CD4-positive, alpha-beta T cell treated with Interleukin-17A for 1 hour (primary cell): ENCODE measurements around the gene MYO10.

Source experiments
- DNase-seq: peaks from one replicate; pipeline ENCODE4 v3.0.0-alpha.2; 2020

The MYO10 gene

DNA sequence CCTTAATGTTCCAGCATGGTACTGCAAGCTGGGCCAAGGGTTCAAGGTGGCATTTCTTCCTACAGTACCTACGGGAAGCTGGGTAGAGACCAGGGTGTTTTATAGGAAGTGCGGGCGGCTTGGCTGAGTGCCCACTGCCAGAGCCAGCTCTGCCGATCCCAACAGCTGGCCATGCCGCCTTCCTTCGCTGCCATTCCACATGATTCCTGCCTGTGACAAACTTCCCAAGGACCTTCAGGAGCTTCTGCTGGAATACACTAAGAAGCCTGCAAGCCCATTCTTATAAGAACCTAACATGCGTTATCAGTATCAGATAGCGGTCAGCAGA is 22.0 kb downstream of the MYO10 start:
- DNase-seq = no peak

DNA sequence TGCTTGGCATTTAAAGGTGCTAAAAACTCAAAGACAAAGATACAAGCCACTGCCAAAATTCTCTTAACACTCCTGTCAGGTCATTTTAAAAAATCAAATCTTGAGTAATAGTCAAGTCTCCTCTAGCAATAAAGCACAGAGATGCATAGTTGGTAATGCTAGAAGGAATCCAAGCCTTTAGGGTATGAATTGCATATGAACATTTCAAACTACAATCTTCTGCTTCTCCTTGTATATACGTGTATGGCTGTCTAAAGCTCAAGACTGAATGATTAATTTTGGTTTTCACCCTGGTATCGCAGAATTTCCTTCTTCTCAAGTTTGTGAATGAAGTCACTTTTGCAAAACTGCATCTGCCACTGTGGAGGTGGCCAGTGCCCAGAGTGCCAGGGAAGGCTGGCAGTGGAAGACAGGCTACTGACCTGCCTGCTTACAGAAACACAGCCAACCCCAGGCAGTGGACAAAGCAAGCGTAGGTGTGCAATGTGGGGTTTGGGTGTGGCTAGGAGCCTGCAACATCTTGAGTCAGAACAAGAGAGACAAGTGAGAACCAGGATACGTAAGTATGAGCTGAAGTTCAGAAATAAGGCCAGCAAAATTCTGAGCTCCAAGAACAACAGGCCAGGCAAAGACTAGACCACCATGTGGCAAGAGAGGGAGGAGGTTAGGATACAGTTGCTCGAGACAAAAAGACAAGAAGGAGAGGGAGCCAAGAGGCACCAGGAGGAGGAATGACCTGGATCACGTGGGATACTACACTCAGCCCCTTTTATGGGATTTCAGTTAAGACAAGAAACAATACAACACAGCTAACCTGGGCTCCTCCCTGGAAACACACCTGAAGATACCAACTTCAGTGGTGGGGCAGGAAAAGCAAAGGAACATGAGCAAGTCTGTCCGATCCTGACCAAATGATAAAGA is 22.6 kb downstream of the MYO10 start:
- DNase-seq = no peak

DNA sequence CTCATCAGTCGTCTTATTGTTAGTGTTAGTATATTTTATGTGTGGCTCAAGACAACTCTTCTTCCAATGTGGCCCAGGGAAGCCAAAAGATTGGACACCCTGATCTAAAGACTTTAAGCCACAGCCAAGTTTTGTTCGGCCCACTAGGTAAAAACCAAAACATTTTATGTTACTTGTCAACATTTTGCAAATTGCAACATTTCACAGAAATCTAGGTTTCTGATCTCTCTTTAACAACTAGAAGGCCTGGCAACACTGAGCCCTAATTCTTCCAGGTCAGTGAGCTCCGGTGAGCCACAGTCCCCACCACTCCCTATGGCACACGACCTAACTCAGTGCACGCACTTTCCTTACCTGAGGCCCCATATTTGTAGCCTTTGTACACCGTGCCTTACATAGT is 24.0 kb downstream of the MYO10 start:
- DNase-seq = no peak

DNA sequence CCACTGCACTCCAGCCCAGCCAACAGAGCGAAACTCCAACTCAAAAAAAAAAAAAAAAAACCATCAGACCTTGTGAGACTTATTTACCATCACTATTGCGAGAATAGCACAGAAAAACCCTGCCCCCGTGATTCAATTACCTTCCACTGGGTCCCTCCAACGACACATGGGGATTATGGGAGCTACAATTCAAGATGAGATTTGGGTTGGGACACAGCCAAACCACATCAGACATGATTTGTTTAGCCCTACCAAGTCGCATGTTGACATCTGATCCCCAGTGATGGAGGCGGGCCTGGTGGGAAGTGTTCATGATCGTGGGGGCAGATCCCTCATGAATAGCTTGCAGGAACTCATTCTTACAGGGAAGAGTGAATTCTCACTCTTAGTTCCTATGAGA is 26.6 kb downstream of the MYO10 start:
- DNase-seq = no peak

DNA sequence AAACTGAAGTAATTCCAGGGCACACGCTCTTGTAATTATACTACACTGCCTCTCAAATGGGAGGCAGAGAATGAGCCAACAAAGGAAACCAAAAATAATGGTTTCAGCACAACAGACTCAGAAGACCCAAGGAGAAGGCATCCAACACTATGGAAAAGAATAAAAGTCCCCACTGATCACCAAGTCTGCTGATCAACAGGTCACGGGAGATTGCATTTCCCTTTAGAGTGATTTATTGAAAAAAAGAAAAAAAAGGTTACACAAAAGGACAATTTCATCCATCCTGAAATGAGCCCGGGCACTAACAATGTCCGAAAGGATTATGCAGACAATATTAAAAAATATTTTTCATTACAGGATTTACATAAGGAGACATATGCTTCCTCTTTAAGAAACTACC is 28.8 kb downstream of the MYO10 start:
- no peak for DNase-seq

DNA sequence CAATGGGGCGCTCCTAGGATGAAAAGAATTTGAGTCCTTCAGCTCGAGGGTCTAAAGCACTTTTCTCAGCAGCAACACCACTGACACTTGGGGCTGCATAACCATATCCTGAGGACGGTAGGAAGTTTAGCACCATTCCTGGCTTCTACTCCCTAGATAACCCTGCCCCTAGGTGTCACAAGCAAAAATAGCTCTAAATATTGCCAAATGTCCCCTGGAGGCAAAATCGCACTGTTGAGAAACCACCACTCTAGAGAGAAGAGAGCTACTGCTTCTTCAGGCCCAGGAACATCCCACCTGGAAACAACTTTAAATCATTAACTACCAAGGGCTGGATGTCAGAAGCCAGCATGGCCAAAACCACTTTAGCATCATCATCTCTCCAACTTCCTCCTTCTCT is 29.8 kb downstream of the MYO10 start:
- no peak for DNase-seq

DNA sequence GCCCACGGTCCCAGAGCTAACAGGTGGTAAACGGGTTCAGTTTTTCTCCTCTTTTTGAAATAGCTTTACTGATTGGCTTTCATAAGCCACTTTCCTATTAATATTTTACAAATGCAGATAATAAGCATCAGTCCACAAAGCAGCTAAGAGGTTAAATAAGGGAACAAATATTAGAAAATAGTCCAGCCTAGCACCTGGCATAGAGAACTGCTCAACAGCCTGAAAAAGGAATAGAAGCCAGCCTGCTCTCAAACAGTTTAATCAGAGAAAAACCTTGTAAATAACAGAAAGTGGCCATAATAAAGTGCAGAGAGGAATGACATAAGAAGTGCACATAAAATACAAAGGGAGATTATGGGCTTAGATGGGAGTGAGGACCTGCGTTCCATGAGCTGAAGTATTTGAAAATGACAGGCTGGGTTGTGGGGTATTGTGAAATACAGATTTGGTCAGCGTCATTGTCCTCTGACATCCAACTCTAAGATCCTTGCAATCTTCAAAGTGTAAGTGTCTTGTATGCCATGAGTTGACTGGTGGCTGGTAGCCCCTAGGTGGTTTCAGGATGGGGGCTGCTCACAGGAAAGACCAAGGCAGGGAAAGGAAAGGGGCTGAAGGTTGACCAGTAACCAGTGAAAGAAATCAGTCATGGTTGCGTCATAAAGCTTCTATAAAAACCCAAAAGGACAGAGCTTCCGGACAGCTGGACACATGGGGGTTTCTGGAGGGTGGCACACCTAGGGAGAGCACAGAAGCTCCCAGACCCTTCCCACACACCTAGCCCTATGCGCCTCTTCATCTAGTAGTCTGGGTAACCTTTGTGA is 32.4 kb downstream of the MYO10 start:
- DNase-seq = no peak

DNA sequence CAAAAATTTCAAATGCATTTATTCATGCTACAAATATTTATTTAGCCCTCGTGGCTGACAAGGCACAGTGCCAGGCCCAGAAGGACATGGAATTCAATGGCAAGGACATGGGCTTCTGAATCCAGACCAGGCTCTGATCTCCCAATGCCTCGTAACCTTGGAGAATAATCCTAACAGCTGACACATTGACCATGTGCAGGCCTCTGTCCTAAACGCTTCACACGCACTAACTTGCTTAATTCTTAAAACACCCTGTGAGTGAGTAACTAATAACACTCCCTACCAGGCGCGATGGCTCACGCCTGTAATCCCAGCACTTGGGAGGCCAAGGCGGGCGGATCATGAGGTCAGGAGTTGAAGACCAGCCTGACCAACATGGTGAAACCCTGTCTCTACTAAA is 33.2 kb downstream of the MYO10 start:
- no peak for DNase-seq

DNA sequence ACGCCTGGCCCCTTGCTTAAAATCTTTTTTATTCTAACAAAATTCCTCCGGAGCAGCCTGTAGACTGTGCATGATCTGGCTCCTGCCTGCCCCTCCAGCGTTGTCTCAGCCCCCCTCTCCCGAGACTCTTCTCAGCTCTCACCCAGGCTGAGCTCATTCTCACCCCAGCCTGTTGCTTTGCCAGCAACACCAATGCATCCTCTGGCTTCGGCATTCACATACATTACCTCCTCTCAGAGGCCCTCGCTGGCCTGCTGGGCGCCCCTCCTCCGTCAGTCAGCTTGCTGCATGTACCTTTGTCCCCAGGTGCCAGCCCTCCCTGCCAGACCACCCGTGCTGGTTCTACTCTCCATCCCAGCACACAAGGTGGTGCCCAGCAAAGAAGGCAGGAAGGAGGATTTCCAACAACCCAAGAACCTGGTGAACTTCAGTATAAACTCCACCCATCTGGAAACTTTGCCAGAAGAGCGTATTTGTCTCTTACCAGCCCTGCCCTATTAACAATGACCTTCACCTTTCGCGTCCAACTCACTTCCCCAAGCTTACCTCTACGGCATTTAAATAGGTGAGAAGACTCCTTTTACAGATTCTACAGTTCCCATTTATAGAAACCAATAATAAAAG is 35.0 kb downstream of the MYO10 start:
- DNase-seq = no peak

DNA sequence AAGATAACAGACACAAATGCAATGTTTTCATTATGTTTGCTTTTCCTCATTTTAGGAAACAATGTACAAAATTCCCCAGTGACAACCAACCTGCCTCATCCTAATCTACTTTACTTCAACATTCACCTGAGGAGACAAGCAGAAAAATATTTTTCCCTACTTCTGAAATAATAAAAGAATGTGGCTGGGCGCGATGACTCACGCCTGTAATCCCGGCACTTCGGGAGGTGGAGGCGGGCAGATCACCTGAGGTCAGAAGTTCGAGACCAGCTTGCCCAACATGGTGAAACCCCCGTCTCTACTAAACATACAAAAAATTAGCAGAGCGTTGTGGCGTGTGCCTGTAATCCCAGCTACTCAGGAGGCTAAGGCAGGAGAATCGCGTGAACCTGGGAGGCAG is 36.9 kb downstream of the MYO10 start:
- DNase-seq = no peak

DNA sequence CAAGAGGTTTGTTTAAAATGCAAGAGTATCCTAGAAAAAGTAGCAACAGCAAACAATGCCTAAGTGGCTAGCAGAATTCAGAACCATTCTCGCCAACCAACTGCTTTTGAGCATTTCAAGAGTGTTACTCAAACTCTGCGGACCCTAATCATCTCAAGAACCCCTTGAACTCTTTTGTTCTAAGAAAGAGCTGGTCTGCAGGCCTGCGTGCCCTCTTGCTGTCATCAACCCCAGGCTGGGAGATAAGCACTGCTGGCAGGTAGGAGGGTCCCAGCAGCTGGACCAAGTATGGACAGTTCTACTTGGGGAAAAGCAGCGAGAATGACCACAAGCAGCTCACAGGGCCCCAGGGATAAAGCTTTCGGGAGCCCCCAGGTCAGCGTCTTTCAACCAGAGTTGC is 38.3 kb downstream of the MYO10 start:
- DNase-seq = no peak

DNA sequence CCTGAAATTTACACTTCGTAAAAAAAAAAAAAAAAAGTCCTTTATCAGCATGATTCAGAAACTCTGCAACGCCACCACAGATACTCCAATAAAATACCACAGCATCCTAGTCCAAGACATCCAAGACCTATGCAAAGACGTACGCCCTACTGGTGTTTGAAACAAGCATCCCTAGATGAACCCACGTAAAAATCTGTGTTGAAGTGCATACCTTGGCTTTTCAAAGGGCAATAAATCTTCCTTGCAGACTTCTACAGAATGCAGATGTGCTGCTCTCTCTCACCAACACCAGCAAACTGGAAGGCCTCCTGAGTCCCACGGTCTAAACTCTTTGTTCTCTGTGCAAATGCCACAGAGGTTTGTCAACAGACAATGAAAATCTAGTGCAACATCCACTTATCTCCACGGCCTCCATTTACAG is 38.8 kb downstream of the MYO10 start:
- DNase-seq = no peak

DNA sequence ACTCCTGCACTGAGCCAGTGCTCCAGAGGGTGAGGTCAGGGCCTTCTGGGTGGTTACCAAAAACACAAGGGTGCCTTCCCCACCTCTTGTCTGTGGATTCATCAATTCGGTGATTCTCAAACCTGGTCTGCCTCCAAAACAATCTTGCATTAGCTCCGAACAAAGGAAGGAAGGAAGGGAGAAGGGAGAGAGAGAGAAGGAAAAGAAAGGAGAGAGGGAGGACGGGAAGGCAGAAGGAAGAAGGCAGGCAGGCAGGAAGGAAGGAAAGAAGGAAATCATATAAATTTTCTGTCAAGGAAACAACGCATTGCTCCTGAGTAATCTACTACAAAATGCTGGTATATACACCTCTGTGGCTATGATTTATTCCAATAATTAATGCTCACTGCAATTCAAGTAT is 39.3 kb downstream of the MYO10 start:
- DNase-seq = no peak

DNA sequence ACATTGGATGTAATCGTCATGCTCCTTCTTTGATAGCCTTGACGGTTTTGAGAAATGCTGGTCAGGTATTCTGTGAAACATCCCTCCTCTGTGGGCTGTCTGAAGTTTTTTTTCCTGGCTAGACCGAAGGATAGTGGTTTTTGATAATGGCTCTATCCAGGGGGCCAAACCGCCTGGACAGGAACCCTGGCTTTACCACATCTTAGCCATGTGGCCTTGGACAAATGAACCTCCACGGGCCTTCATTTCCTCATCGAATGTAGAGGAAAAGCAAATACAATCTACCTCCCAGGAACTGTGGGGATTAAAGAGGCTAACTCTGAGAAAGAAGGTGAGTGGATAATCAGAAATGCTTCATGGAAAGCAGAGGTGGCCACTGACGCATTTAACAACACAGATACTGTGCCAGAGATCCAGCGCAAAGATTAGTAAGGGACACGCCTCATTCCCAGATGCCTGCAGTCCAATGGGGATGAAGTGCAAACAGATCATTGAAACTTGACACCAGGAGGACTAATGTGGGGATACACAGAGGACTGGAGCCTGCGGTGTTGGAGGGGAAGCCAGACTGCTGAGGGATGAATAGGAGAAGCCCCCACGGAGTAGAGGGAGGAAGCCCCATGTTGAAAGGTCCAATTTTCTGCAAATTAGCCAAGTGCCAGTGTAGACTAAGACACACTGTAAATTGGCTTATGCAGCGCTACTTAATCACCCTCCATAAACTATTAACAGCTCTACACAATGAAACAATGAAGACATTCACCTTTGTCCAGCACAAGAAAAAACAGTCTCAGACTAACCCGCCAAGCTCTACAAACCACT is 41.6 kb downstream of the MYO10 start:
- no peak for DNase-seq

DNA sequence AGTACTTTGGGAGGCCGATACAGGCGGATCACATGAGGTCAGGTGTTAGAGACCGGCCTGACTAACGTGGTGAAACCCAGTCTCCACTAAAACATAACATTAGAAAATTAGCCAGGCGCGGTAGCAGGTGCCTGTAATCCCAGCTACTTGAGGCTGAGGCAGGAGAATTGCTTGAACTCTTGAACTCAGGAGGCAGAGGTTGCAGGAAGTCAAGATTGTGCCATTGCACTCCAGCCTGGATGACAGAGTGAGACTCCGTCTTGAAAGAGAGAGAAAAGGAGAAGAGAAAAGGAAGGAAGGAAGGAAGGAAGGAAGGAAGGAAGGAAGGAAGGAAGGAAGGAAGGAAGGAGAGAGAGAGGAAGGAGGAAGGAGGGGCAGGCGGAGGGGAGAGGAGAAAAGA is 45.1 kb downstream of the MYO10 start:
- no peak for DNase-seq

DNA sequence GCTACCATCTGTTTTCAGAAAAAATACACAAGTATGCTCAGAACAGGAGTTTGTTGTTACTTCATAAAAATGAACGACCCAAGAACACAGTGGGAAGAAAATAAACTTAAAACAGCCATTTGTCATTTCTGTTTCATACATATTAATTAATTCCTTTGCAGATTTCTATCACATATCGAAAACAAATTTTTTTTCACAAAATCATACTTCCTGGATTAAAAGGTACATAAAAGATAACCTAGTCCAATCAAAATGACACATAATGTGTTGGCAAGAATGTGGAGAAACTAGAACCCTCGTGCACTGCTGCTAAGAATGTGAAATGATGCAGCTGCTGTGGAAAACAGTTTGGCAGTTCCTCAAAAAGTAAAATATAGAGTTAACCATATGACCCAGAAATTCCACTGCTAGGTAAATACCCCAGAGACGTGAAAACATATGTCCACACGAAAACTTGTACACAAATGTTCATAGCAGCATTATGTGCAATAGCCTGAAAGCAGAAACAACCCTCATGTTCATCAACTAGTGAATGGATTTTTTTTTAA is 46.0 kb downstream of the MYO10 start:
- no peak for DNase-seq

DNA sequence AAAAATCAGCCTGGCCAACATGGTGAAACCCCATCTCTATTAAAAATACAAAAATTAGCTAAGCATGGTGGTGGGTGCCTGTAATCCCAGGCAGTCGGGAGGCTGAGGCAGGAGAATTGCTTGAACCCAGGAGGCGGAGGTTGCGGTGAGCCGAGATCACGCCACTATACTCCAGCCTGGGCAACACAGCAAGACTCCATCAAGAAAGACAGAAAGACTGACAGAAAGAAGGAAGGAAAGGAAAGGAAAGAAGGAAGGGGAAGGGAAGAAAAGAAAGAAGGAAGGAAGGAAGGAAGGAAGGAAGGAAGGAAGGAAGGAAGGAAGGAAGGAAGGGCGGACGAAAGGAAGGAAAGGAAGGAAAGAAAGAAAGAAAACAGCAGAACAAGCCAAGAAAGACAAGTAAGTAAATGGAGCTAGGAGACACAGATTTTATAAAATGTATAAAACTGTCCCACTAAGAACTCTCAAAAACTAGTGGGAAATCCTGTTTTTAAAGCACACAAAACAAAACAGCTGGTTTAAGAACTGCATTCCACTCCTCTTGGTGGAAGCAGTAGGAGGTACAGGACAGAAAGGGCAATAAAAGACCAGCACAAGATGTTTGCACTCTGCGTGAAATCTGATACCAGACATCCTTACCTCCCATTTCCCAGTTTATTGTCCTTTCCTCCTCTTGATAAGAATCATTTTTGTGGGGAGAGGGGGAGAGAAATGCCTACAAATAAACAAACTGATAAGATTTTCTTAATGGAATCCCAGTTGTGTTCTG is 46.7 kb downstream of the MYO10 start:
- DNase-seq = no peak

DNA sequence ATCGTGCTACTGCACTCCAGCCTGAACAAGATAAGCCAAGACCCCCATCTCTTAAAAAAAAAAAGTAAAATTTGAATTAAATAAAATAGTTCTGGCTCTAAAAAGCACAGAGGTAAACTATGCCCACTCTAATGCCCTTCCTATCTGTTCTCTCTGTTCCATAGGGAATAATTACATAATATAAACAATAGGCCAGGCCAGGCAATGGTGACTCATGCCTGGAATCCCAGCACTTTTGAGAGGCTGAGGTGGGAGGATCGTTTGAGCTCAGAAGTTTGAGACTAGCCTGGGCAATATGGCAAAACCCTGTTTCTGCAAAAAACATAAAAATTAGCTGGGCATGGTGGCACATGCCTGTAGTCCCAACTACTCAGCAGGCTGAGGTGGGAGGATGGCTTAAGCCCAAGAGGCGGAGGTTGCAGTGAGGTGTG is 47.4 kb downstream of the MYO10 start:
- DNase-seq = no peak

DNA sequence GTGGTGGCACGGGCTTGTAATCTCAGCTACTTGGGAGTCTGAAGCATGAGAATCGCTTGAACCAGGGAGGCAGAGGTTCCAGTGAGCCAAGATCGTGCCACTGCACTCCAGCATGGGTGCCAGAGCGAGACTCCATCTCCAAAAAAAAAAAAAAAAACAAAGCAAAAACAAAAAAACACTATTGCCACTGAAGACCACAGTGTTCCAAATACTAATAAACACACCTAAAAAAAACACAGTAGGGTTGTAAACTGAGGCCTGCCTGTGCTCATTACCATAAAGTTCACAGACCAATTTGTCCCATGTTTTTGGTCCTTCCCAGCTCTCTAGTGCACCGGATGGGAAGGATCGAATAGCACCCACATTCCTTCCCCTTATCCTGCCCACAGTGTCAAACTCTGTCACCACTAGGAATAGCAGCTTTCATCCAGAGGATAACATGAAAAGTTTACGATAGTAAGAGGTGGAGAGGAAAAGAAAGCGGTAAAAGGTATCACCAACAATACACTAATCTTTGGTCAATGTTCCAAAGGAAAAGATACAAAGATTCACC is 49.2 kb downstream of the MYO10 start:
- DNase-seq = no peak

DNA sequence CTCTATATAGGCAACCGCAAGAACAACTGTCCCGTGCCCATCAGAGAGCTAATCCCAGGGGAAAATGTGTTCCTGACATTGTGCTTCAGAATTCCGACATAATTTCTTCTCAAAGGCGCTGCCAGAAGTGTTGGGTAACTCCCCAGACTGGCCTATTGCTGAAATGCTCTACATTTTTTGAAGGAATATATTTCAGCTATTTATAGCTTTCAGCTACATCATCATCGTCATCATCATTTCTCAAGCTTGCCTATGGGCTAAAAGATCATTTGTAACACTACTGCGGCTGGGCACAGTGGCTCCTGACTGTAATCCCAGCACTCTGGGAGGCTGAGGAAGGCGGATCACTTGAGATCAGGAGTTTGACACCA is 49.7 kb downstream of the MYO10 start:
- DNase-seq = no peak

DNA sequence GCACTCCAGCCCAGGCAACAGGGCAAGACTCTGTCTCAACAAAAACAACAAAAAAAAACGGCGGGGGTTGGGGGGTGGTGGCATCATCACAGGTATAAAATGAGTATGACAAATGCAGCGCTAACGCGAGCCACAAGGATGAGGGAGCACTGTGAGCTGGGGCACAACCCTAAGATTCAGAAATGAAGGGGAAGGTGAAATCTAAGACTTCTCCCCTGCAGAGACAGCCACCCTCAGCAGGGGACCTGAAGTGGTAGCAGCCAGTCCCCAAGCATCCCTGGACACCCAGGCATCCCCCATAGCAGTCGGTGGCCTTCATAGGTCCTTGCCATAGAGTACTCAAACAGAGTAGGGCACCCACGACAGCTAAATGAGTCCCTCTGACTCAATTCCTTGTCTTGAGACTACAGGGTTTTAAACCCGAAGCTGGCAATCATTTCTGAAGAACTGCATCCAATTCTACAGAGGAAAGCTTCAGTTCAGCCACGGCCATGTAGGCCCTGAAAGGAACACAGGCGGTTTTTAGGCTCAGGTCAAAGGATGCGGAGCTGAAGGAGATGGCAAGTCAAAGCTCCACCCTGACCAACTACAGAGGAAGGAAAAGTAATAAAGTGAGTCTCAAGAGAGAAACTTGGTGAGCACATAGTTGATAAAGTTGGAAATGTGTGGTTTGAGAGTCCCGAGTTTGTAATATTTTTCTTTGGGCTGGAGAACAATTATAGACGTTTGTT is 50.3 kb downstream of the MYO10 start:
- DNase-seq = no peak
